A549 treated with dexamethasone at 1 μM for 4 hours (cell line): ENCODE measurements around the gene SASH3. TPM values are rescaled to one million over a fixed set of nuclear protein-coding genes. Genes with fewer than 3 reads are reported as not detected.

Experiments
- total RNA-seq: library from RNA; stranded (reverse); fragments of 200-300 nt; extraction: Qiagen RNA extraction; gene quantifications from 5 replicates; pipeline ENCODE4 v1.2.3, GENCODE V29; 2022

SASH3 gene
- not detected in 5 replicates for total RNA-seq

GRCh38 chrX:129779747-129780146 is at the start of gene SASH3:
Gene SASH3, plus strand, starts transcription at chrX:129779949. Its CDS starts 149 bp downstream, at chrX:129780098.

GRCh38 chrX:129738466-129739308 is 41.1 kb upstream of the SASH3 start, which contains the start of gene XPNPEP2:
Gene XPNPEP2, plus strand, starts transcription at chrX:129738979. Its CDS starts 235 bp downstream, at chrX:129739214.

GRCh38 chrX:129843459-129844306 is 63.9 kb downstream of the SASH3 start, which contains the start of gene ZDHHC9:
Gene ZDHHC9, minus strand, starts transcription at chrX:129843886. Its CDS starts 1,941 bp downstream, at chrX:129841945.

Other genes with a start within 250 kb of the SASH3 start
- 21.1 to 27.7 TPM (median 25.8 TPM) in 5 replicates for gene OCRL, start 239.7 kb upstream of the SASH3 start, total RNA-seq
- 0.68 to 0.90 TPM (median 0.77 TPM) in 5 replicates for gene APLN, start 125.0 kb upstream of the SASH3 start, total RNA-seq
- gene XPNPEP2, start 41.0 kb upstream of the SASH3 start, total RNA-seq, result not detected in 5 replicates
- 59.1 to 69.1 TPM (median 66.5 TPM) in 5 replicates for gene ZDHHC9, start 63.9 kb downstream of the SASH3 start, total RNA-seq
- gene UTP14A, start 126.2 kb downstream of the SASH3 start, total RNA-seq, result 45.9 to 52.5 TPM (median 46.1 TPM) in 5 replicates
- 8.2 to 13.7 TPM (median 11.5 TPM) in 5 replicates for gene BCORL1, start 202.7 kb downstream of the SASH3 start, total RNA-seq